Ectodermal cell (in vitro differentiated cells): ENCODE measurements around the gene INSRR.

ENCODE experiments used
- H3K27ac ChIP-seq: 2 replicates; pipeline ENCODE4 v1.7.0; 2013; ENCODE audit warnings: mild to moderate bottlenecking, low read depth, low read length; ENCODE audit not compliant: insufficient read depth, poor library complexity, severe bottlenecking
- H3K27me3 ChIP-seq: 2 replicates; pipeline ENCODE4 v1.7.0; 2013; ENCODE audit warnings: mild to moderate bottlenecking, low read length; ENCODE audit not compliant: insufficient read depth, control insufficient read depth, poor library complexity, severe bottlenecking
- H3K36me3 ChIP-seq: one replicate; pipeline ENCODE4 v1.7.0; 2013; ENCODE audit warnings: low read length; ENCODE audit not compliant: control insufficient read depth, insufficient read depth
- H3K4me1 ChIP-seq: one replicate; pipeline ENCODE4 v1.7.0; 2013; ENCODE audit warnings: low read length; ENCODE audit not compliant: control insufficient read depth, insufficient read depth
- H3K4me3 ChIP-seq: 2 replicates; pipeline ENCODE4 v1.7.0; 2013; ENCODE audit warnings: low read depth, low read length, control low read depth; ENCODE audit not compliant: insufficient read depth
- H3K9me3 ChIP-seq: 2 replicates; pipeline ENCODE4 v1.7.0; 2013; ENCODE audit warnings: mild to moderate bottlenecking, low read length, moderate library complexity; ENCODE audit not compliant: control insufficient read depth
- WGBS, 2 experiments: methylation state at CpG; one replicate each; pipeline ENCODE4 v1.1.7; 2013; ENCODE audit warnings: missing lambda C conversion rate in 2 of 2; 5-methylcytosine and 5-hydroxymethylcytosine counted together

The INSRR gene

GRCh38 chr1:156894001-156894400 lies 35.1 kb upstream of the INSRR start:
- Histone ChIP-seq H3K4me3 (peak overlapping the region; percentile 16), H3K36me3 (no peaks in the 10 kb centered on the region), H3K4me1 (peaks cover 17% of the 10 kb centered on the region), H3K9me3 (no peaks in the 10 kb centered on the region), H3K27me3 (peaks cover 50% of the 10 kb centered on the region), H3K27ac (no peak overlapping the region)
- WGBS, 2 experiments = 46 to 47% methylated on average over 5 of the region's 5 CpGs

GRCh38 chr1:156893048-156893953 lies 34.4 kb upstream of the INSRR start, which contains the start of gene PEAR1:
Gene PEAR1, plus strand, starts transcription at chr1:156893718. Its CDS starts 10,209 bp downstream, at chr1:156903927.
- H3K4me3 ChIP-seq = peak within 1 kb of the TSS; percentile 16
- 17 to 18% methylated on average over 57 to 60 of the region's 60 CpGs for WGBS, 2 experiments
- H3K9me3 ChIP-seq = no peaks in the 10 kb centered on the region
- H3K4me1 ChIP-seq = peaks cover 17% of the 10 kb centered on the region
- no peaks in the 10 kb centered on the region for H3K36me3 ChIP-seq
- H3K27ac ChIP-seq = no peak within 1 kb of the TSS
- H3K27me3 ChIP-seq = peaks cover 50% of the 10 kb centered on the region

- Histone ChIP-seq H3K4me1 (peaks cover 21% of the 10 kb centered on the region), H3K9me3 (no peaks in the 10 kb centered on the region), H3K4me3 (no peak overlapping the region), H3K36me3 (no peaks in the 10 kb centered on the region), H3K27ac (no peak overlapping the region), H3K27me3 (peaks cover 50% of the 10 kb centered on the region)
- 11 to 12% methylated on average over 48 of the region's 48 CpGs for WGBS, 2 experiments
These were observed 33.5 kb upstream of the INSRR start for GRCh38 chr1:156892190-156893047.

- WGBS, 2 experiments = 46 to 50% methylated on average over 8 of the region's 8 CpGs
- peaks cover 48% of the 10 kb centered on the region for H3K27me3 ChIP-seq
- no peaks in the 10 kb centered on the region for H3K36me3 ChIP-seq
These were observed 31.1 kb upstream of the INSRR start for GRCh38 chr1:156889802-156890580.

GRCh38 chr1:156887734-156888133 lies 28.8 kb upstream of the INSRR start:
- Histone ChIP-seq H3K27ac (no peak overlapping the region), H3K4me3 (no peak overlapping the region), H3K9me3 (no peaks in the 10 kb centered on the region), H3K36me3 (no peaks in the 10 kb centered on the region), H3K27me3 (peaks cover 30% of the 10 kb centered on the region), H3K4me1 (peaks cover 30% of the 10 kb centered on the region)
- 22 to 29% methylated on average over 6 of the region's 6 CpGs for WGBS, 2 experiments

More at GRCh38 chr1:156889802-156890580, 31.1 kb upstream of the INSRR start:
- Histone ChIP-seq H3K27ac (no peak overlapping the region), H3K9me3 (no peaks in the 10 kb centered on the region), H3K4me1 (peaks cover 17% of the 10 kb centered on the region), H3K4me3 (no peak overlapping the region)

GRCh38 chr1:156887317-156887716 lies 28.4 kb upstream of the INSRR start:
- WGBS, 2 experiments = 15 to 19% methylated on average over 2 to 3 of the region's 3 CpGs
- Histone ChIP-seq H3K27ac (no peak overlapping the region), H3K36me3 (no peaks in the 10 kb centered on the region), H3K27me3 (peaks cover 25% of the 10 kb centered on the region), H3K4me1 (peaks cover 30% of the 10 kb centered on the region), H3K4me3 (no peak overlapping the region), H3K9me3 (no peaks in the 10 kb centered on the region)

- no peak overlapping the region for H3K27ac ChIP-seq
- WGBS, 2 experiments = 37 to 40% methylated on average over 5 to 6 of the region's 6 CpGs
- H3K27me3 ChIP-seq = peaks cover 20% of the 10 kb centered on the region
- peaks cover 30% of the 10 kb centered on the region for H3K4me1 ChIP-seq
- H3K4me3 ChIP-seq = no peak overlapping the region
- no peaks in the 10 kb centered on the region for H3K9me3 ChIP-seq
- no peaks in the 10 kb centered on the region for H3K36me3 ChIP-seq
These were observed 27.8 kb upstream of the INSRR start for GRCh38 chr1:156886583-156887281.

- Histone ChIP-seq H3K4me1 (peaks cover 30% of the 10 kb centered on the region), H3K27me3 (peaks cover 11% of the 10 kb centered on the region), H3K36me3 (no peaks in the 10 kb centered on the region), H3K4me3 (no peak overlapping the region), H3K27ac (no peak overlapping the region), H3K9me3 (no peaks in the 10 kb centered on the region)
- WGBS, 2 experiments = 66 to 68% methylated on average over 13 of the region's 13 CpGs
These were observed 27.0 kb upstream of the INSRR start for GRCh38 chr1:156885880-156886355.

- Histone ChIP-seq H3K36me3 (no peaks in the 10 kb centered on the region), H3K4me1 (peaks cover 30% of the 10 kb centered on the region), H3K4me3 (no peak overlapping the region), H3K9me3 (no peaks in the 10 kb centered on the region), H3K27ac (no peak overlapping the region), H3K27me3 (peaks cover 5% of the 10 kb centered on the region)
- WGBS, 2 experiments = no CpG with 5 or more reads among the region's 1 CpG
These were observed 26.4 kb upstream of the INSRR start for GRCh38 chr1:156885314-156885713.
